HG02588 (cell line): Measurements from ENCODE around the gene ZNRF3.
"Not testable (repeated sequence)": the region's sequence is repeated elsewhere in the genome, so short reads cannot be mapped to it uniquely, and the experiment has no call there.

Experiments used
- ATAC-seq: cut with Tn5 transposase; IDR thresholded peaks from one replicate; pipeline ENCODE4 v1.9.1; 2021; ENCODE audit warnings: mild to moderate bottlenecking, moderate library complexity; ENCODE audit not compliant: unreplicated experiment

ZNRF3 gene

GRCh38 chr22:28905256-28905832 lies 22.0 kb downstream of the ZNRF3 start:
- no peak for ATAC-seq

GRCh38 chr22:28906312-28906711 lies 22.9 kb downstream of the ZNRF3 start:
- ATAC-seq, result no peak

- peak; percentile 42 for ATAC-seq
Measured at GRCh38 chr22:28907311-28908008, 24.1 kb downstream of the ZNRF3 start.

- not testable (repeated sequence) for ATAC-seq
Measured at GRCh38 chr22:28908810-28909209, 25.4 kb downstream of the ZNRF3 start.

- no peak for ATAC-seq
Measured at GRCh38 chr22:28909375-28909774, 26.0 kb downstream of the ZNRF3 start.

GRCh38 chr22:28910569-28911303 lies 27.4 kb downstream of the ZNRF3 start:
- no peak for ATAC-seq

- no peak for ATAC-seq
Measured at GRCh38 chr22:28911304-28911690, 27.9 kb downstream of the ZNRF3 start.

- ATAC-seq, result no peak
Measured at GRCh38 chr22:28911777-28912669, 28.7 kb downstream of the ZNRF3 start.

GRCh38 chr22:28914201-28914600 lies 30.8 kb downstream of the ZNRF3 start:
- no peak for ATAC-seq

- no peak for ATAC-seq
Measured at GRCh38 chr22:28915969-28916368, 32.6 kb downstream of the ZNRF3 start.

- ATAC-seq, result no peak
Measured at GRCh38 chr22:28917747-28918549, 34.6 kb downstream of the ZNRF3 start.

GRCh38 chr22:28918550-28919271 lies 35.3 kb downstream of the ZNRF3 start:
- no peak for ATAC-seq

- ATAC-seq, result no peak
Measured at GRCh38 chr22:28920757-28921584, 37.6 kb downstream of the ZNRF3 start.

GRCh38 chr22:28921585-28921879 lies 38.2 kb downstream of the ZNRF3 start:
- ATAC-seq, result no peak

GRCh38 chr22:28922540-28923244 lies 39.3 kb downstream of the ZNRF3 start:
- no peak for ATAC-seq

- no peak for ATAC-seq
Measured at GRCh38 chr22:28923826-28924732, 40.7 kb downstream of the ZNRF3 start.

- no peak for ATAC-seq
Measured at GRCh38 chr22:28925916-28926315, 42.5 kb downstream of the ZNRF3 start.
